ENCODE results near the gene HMGCR. TPM values are rescaled to one million over a fixed set of nuclear protein-coding genes. Genes with fewer than 3 reads are reported as not detected.
A peak's percentile ranks its signal among the peaks of the same experiment; 100 is the strongest.

Gene HMGCR
- total RNA-seq, 4 donors from 2014 or later, result 44.9 to 205 (median 99.5) TPM

DNA sequence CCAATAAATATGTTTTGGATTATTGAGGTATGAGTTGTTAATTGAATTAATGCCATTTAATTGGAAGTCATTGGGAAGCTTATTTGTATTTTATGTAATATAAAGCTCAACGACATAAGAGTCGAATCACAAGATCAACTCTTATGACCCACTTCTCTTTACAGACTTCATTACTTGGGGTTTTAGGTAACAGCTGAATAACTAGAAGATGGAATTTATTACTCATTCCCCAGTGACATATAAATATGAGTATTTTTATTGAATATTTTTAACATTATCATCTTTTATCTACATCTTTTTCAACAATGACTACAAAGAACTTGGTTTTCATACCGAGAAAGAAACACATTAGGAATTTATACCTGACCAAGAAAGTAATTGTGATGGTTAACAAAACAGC lies 21.1 kb downstream of the HMGCR start:
- Histone ChIP-seq H3K36me3 (peaks cover 0 to 82% (median 31%) of the 10 kb centered on the region in 4 donors), H3K27me3 (no peaks in the 10 kb centered on the region), H3K27ac (no peak overlapping the region), H3K9me3 (no peaks in the 10 kb centered on the region), H3K4me3 (no peak overlapping the region), H3K4me1 (peaks cover 0 to 3% (median 0%) of the 10 kb centered on the region in 4 donors)
- intact Hi-C loops (cut with DNase I; ENCODE audit: low total_unique reads), result no loop called here
- no peak for DNase-seq
- 91 to 93% methylated on average over 3 of the region's 3 CpGs for WGBS, 2 donors (ENCODE audit: low coverage in 1 of 2)
- in situ Hi-C loops (cut with MboI; ENCODE audit: low pct_ligation_motif_present in 1 of 4, low pct_unique_long_range_greater_than_20kb in 1 of 4, low sequenced_read_pairs in 3 of 4), result no loop called here
- no peak for TF ChIP-seq EP300 (IDR thresholded peaks at IDR 0.05; ENCODE audit: low read depth)
- no peak for TF ChIP-seq POLR2AphosphoS5 (IDR thresholded peaks at IDR 0.05)
- TF ChIP-seq, protein P1, sequence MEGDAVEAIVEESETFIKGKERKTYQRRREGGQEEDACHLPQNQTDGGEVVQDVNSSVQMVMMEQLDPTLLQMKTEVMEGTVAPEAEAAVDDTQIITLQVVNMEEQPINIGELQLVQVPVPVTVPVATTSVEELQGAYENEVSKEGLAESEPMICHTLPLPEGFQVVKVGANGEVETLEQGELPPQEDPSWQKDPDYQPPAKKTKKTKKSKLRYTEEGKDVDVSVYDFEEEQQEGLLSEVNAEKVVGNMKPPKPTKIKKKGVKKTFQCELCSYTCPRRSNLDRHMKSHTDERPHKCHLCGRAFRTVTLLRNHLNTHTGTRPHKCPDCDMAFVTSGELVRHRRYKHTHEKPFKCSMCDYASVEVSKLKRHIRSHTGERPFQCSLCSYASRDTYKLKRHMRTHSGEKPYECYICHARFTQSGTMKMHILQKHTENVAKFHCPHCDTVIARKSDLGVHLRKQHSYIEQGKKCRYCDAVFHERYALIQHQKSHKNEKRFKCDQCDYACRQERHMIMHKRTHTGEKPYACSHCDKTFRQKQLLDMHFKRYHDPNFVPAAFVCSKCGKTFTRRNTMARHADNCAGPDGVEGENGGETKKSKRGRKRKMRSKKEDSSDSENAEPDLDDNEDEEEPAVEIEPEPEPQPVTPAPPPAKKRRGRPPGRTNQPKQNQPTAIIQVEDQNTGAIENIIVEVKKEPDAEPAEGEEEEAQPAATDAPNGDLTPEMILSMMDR (IDR thresholded peaks at IDR 0.05), result no peak
- no peak for TF ChIP-seq POLR2A (IDR thresholded peaks at IDR 0.05)

DNA sequence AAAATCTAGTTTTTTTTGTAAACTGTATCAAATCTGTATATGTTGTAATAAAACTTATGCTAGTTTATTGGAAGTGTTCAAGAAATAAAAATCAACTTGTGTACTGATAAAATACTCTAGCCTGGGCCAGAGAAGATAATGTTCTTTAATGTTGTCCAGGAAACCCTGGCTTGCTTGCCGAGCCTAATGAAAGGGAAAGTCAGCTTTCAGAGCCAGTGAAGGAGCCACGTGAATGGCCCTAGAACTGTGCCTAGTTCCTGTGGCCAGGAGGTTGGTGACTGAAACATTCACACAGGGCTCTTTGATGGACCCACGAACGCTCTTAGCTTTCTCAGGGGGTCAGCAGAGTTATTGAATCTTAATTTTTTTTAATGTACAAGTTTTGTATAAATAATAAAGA lies 24.3 kb downstream of the HMGCR start:
- TF ChIP-seq POLR2A (IDR thresholded peaks at IDR 0.05) (no peak), EP300 (IDR thresholded peaks at IDR 0.05; ENCODE audit: low read depth) (no peak), POLR2AphosphoS5 (IDR thresholded peaks at IDR 0.05) (no peak)
- TF ChIP-seq, protein P1 (IDR thresholded peaks at IDR 0.05), result no peak
- 76 to 83% methylated on average over 2 to 4 of the region's 4 CpGs for WGBS, 2 donors (ENCODE audit: low coverage in 1 of 2)
- Histone ChIP-seq H3K4me1 (peaks cover 0 to 8% (median 0%) of the 10 kb centered on the region in 4 donors), H3K4me3 (no peak overlapping the region), H3K36me3 (peaks cover 0 to 51% (median 18%) of the 10 kb centered on the region in 4 donors), H3K9me3 (no peaks in the 10 kb centered on the region), H3K27ac (no peak overlapping the region), H3K27me3 (no peaks in the 10 kb centered on the region)
- DNase-seq, result no peak
- intact Hi-C loops (cut with DNase I; ENCODE audit: low total_unique reads), result no loop called here
- in situ Hi-C loops (cut with MboI; ENCODE audit: low pct_ligation_motif_present in 1 of 4, low pct_unique_long_range_greater_than_20kb in 1 of 4, low sequenced_read_pairs in 3 of 4), result no loop called here

DNA sequence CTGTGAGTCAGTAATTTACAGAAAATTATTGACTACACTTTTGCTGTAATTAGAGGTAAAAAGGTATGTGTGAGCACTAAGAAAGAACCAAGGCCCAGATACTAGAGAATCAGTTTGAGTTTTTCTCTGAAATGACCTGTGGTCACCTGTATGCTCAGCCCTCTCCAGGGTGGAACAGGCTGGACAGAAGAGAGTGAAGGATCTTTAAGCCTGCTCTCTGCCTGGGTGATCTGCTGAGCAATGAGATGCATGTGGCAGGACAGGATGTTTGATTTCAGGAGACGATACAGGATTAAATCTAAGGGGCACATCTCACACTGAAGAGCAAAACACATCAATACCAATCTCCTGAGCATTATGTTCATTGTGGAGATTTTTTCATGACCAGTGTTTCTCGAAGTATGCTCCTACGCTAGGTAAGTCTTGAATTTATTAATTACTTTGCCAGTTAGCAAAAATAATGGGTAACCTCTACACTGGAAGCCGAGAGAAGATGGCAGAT lies 25.5 kb downstream of the HMGCR start:
- 87 to 90% methylated on average over 4 of the region's 4 CpGs for WGBS, 2 donors (ENCODE audit: low coverage in 1 of 2)
- Histone ChIP-seq H3K27ac (peak overlapping the region in 1 of 4 donors; percentile 36), H3K36me3 (peaks cover 0 to 39% (median 13%) of the 10 kb centered on the region in 4 donors), H3K4me3 (no peak overlapping the region), H3K4me1 (peaks cover 0 to 8% (median 0%) of the 10 kb centered on the region in 4 donors), H3K9me3 (no peaks in the 10 kb centered on the region), H3K27me3 (no peaks in the 10 kb centered on the region)
- in situ Hi-C loops (cut with MboI; ENCODE audit: low pct_ligation_motif_present in 1 of 4, low pct_unique_long_range_greater_than_20kb in 1 of 4, low sequenced_read_pairs in 3 of 4), result no loop called here
- intact Hi-C loops (cut with DNase I; ENCODE audit: low total_unique reads), result no loop called here
- DNase-seq, result no peak
- TF ChIP-seq EP300 (IDR thresholded peaks at IDR 0.05; ENCODE audit: low read depth), result no peak
- TF ChIP-seq POLR2A (IDR thresholded peaks at IDR 0.05), result no peak
- no peak for TF ChIP-seq POLR2AphosphoS5 (IDR thresholded peaks at IDR 0.05)

DNA sequence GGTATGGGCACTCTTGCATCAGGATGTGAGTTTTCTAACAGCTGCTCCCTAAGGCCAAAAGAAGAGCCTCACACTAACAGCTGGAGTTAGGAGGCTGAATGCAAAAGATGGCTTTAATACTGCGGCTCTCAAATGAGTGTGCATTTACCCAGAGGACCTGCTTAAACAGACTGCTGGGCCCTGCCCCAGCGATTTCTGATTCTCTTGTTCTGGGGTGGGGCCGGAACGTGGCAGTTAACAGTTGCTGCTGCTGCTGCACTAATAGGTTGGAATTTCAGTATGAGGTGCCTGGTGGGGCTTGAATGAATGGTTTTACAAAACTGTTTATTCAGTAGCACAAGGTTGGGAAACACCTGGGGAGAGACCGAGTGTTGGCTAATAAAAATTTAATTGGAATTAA lies 26.1 kb downstream of the HMGCR start:
- Histone ChIP-seq H3K36me3 (peaks cover 0 to 33% (median 10%) of the 10 kb centered on the region in 4 donors), H3K27me3 (no peaks in the 10 kb centered on the region), H3K9me3 (no peaks in the 10 kb centered on the region), H3K4me1 (peaks cover 0 to 8% (median 0%) of the 10 kb centered on the region in 4 donors), H3K4me3 (no peak overlapping the region), H3K27ac (peak overlapping the region in 2 of 4 donors; percentile 31 to 36)
- TF ChIP-seq, protein P1 (IDR thresholded peaks at IDR 0.05), result no peak
- TF ChIP-seq EP300 (IDR thresholded peaks at IDR 0.05; ENCODE audit: low read depth), result no peak
- TF ChIP-seq POLR2AphosphoS5 (IDR thresholded peaks at IDR 0.05), result no peak
- TF ChIP-seq POLR2A (IDR thresholded peaks at IDR 0.05), result no peak
- intact Hi-C loops (cut with DNase I; ENCODE audit: low total_unique reads), result no loop called here
- in situ Hi-C loops (cut with MboI; ENCODE audit: low pct_ligation_motif_present in 1 of 4, low pct_unique_long_range_greater_than_20kb in 1 of 4, low sequenced_read_pairs in 3 of 4), result no loop called here
- WGBS, 2 donors (ENCODE audit: low coverage in 1 of 2), result 37 to 55% methylated on average over 2 to 5 of the region's 5 CpGs
- peak; percentile 32 for DNase-seq
